Measurements from ENCODE around the gene PCGF1.

DNA sequence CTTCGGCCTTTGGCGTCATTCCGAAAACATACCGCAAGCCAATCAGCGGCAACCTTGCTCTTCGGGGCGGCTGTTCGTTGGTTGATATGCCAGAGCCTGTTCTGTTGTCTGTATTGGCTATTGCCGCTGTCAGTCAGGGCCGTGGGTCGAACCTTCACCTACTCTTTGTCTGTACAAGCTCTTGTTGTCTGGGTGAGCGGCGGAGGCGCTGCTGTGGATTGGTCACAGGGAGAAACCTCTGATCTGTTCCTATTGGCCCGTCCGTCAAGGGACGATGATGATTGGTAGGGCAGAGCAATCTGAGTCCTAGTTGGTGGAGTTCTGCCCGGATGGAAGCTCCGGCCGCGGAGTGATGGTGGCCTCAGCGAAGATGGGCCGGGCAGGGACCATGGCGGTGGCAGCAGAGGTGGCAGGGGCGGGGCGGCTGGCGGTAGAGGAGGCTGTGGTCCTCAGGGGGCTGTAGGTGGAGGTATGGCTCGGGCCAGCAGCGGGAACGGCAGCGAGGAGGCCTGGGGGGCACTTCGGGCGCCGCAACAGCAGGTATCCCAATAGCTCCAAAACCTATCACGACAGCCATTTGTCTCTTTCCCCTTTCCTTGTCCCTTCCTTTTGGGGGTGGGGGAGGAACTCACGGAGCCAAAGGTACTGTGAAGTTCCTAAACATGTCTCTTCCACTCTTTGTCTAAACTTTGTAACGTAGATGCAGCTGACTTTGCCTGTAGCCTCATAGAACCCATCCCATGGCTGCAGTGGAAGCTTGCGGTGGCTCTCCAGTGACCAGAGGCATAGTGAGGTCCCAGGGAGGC lies 49.2 kb downstream of the PCGF1 start, which contains the start of gene WBP1:
- TF ChIP-seq SIN3A (IDR thresholded peaks at IDR 0.05; ENCODE audit: borderline replicate concordance, insufficient read depth, low read length): no peak
- peak; percentile 63; the same call in 1 of the 2 replicates for TF ChIP-seq TAF1 (IDR thresholded peaks at IDR 0.05; ENCODE audit: borderline replicate concordance, insufficient read depth, low read length)
- peak; percentile 36; the same call in 1 of the 2 replicates for TF ChIP-seq POLR2AphosphoS5 (IDR thresholded peaks at IDR 0.05; ENCODE audit: low read depth, low read length)
